ENCODE data around the gene RBM27.
"Not testable (repeated sequence)": the region's sequence is repeated elsewhere in the genome, so short reads cannot be mapped to it uniquely, and the experiment has no call there.

The RBM27 gene, protein sequence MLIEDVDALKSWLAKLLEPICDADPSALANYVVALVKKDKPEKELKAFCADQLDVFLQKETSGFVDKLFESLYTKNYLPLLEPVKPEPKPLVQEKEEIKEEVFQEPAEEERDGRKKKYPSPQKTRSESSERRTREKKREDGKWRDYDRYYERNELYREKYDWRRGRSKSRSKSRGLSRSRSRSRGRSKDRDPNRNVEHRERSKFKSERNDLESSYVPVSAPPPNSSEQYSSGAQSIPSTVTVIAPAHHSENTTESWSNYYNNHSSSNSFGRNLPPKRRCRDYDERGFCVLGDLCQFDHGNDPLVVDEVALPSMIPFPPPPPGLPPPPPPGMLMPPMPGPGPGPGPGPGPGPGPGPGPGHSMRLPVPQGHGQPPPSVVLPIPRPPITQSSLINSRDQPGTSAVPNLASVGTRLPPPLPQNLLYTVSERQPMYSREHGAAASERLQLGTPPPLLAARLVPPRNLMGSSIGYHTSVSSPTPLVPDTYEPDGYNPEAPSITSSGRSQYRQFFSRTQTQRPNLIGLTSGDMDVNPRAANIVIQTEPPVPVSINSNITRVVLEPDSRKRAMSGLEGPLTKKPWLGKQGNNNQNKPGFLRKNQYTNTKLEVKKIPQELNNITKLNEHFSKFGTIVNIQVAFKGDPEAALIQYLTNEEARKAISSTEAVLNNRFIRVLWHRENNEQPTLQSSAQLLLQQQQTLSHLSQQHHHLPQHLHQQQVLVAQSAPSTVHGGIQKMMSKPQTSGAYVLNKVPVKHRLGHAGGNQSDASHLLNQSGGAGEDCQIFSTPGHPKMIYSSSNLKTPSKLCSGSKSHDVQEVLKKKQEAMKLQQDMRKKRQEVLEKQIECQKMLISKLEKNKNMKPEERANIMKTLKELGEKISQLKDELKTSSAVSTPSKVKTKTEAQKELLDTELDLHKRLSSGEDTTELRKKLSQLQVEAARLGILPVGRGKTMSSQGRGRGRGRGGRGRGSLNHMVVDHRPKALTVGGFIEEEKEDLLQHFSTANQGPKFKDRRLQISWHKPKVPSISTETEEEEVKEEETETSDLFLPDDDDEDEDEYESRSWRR
- long read RNA-seq, donor 1: 0 reads
- long read RNA-seq, donor 2: 0 reads
- long read RNA-seq, donor 3: 0 reads
- long read RNA-seq, donor 4: 0 reads
- long read RNA-seq, donor 5, full-length matches to known transcripts: 1 of 1 reads
- long read RNA-seq, donor 5, partial matches to known transcripts: 0 of 1 reads
- long read RNA-seq, donor 5, other reads (novel, unspliced or antisense): 0 of 1 reads
- long read RNA-seq, donor 6: 0 reads
- long read RNA-seq, donor 7, full-length matches to known transcripts: 1 of 1 reads
- long read RNA-seq, donor 7, partial matches to known transcripts: 0 of 1 reads
- long read RNA-seq, donor 7, other reads (novel, unspliced or antisense): 0 of 1 reads
- long read RNA-seq, donor 8: 0 reads

DNA sequence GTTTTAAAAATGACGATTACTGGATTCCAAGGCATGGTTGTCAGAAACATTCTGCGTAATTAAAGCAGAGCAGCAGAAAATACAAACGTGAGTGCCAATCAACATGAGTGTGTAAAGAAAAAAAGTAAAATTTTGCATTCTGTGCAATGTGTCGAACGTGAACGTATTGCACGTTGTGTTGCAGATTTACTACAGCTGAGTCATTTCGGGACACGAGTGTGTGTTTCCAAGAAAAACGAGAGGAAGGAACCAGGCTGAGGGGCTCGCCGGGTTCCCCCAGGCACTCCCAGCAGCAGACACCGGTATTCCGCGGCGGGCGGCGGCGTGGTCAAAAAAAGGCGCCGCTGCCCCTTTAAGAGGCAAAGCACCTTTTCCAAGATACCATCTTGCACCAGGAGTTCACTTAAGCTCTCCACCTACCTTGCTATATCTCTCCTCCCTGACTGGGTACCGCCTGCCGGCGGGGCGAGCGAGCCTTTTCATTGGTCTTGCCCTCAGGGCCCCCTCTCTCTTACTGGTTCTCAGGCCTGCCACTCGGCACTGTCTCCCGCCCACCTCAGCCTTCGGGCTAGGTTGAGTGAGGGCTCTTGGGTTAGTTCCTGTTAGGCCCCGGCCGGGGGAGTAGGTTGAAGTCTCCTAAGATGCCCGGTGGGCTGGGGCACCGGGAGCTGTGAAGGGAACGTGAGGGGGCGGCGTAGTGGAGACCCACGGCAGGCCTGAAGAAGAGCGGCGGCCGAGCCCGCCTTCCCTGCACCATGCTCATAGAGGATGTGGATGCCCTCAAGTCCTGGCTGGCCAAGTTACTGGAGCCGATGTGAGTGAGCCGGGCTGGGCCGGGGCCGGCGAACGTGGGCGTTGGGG lies at the start of gene RBM27:
Gene RBM27, plus strand, starts transcription at position 595 of the 861 bp plus-strand sequence. Its CDS starts 161 bp downstream, at position 756.
- DNase-seq: peak; percentile 99

- no peak for DNase-seq
Observed at GRCh38 chr5:146158255-146158654, 45.1 kb upstream of the RBM27 start.

DNA sequence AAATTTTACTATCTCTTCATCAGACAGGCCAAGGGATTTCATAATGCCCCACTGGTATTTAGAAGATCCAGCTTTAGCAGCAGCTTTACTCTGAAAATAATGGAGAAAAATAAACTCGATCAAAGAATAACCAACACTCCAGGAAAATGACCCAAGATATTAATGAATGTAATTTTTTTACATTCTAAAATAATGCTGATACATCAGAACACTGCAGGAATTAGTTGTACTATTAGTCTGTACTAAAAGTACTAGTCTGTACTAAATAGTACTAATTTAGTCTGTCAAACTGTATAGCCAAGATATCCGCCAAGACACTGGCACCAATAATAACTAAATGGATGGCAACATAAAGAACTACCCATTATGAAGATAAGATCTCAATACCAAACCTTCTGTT lies 39.0 kb upstream of the RBM27 start:
- DNase-seq: no peak

GRCh38 chr5:146165460-146165859 lies 37.9 kb upstream of the RBM27 start:
- DNase-seq: no peak

GRCh38 chr5:146165903-146166302 lies 37.5 kb upstream of the RBM27 start:
- DNase-seq: no peak

GRCh38 chr5:146169076-146169475 lies 34.3 kb upstream of the RBM27 start:
- DNase-seq: no peak

DNA sequence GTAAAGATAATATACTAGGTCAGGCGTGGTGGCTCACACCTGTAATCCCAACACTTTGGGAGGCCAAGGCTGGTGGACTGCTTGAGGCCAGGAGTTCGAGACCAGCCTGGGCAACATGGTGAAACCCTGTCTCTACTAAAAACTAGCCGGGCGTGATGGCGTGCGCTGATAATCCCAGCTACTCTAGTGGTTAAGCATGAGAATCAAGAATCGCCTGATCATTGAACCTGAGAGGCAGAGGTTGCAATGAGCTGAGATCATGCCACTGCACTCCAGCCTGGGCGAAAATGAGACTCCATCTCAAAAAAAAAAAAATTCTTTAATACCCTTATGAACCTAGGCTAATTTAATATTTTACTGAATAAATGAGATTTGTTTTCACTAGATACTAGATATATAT lies 30.4 kb upstream of the RBM27 start:
- DNase-seq: not testable (repeated sequence)

DNA sequence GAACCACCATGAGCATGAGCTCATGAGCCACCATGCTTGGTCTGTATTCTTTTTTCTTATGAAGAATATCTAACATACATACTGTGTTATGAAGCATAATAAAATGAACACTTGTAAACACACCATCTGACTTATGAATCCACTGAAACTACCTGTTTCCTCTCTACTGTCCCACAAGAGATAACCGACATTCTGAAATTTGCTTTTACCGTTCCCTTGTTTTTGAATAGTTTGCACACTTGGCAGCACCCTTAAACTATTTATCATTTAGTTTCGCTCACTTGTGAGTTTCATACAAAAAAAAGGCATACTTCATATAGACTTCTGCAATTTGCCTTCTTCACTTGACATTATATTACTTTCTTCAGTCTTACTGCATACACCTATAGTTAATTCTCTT lies 29.8 kb upstream of the RBM27 start:
- no peak for DNase-seq

- no peak for DNase-seq
Observed at GRCh38 chr5:146176805-146177204, 26.6 kb upstream of the RBM27 start.

GRCh38 chr5:146179696-146180095 lies 23.7 kb upstream of the RBM27 start:
- no peak for DNase-seq

DNA sequence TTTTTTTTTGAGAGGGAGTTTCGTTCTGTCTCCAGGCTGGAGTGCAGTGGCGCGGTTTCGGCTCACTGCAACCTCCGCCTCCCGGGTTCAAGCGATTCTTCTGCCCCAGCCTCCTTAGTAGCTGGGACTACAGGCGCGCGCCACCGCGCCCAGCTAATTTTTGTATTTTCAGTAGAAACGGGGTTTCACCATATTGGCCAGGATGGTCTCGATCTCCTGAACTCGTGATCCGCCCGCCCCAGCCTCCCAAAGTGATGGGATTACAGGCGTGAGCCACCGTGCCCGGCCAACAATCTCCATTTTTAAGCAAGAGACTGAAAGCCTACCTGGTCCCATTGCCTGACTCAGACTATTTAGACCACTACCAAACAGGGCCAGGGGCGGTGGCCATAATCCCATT lies 20.0 kb upstream of the RBM27 start:
- not testable (repeated sequence) for DNase-seq

- no peak for DNase-seq
Observed at GRCh38 chr5:146185161-146185560, 18.2 kb upstream of the RBM27 start.

DNA sequence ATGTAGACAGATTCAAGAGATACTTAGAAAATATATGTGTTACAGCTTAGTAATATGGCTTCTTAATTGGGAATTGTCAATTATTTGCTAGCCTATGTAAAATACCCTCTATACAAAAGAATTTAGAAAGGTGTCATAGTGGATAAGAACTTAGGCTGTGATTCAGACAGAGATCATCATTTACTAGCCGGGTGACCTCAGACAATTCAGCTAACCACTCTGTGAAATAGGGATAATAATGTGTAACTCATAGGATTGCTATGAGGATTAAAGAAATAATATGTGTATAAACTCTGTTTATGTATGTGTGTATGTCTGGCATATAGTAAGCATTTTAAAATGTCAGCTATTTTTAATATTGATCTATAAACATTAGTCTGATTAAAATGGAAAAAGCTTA lies 15.0 kb upstream of the RBM27 start:
- DNase-seq: no peak

- DNase-seq: no peak
Observed at GRCh38 chr5:146192571-146193043, 10.8 kb upstream of the RBM27 start.

GRCh38 chr5:146193285-146193684 lies 10.1 kb upstream of the RBM27 start:
- DNase-seq: no peak

GRCh38 chr5:146194997-146195396 lies 8.4 kb upstream of the RBM27 start:
- DNase-seq: not testable (repeated sequence)

DNA sequence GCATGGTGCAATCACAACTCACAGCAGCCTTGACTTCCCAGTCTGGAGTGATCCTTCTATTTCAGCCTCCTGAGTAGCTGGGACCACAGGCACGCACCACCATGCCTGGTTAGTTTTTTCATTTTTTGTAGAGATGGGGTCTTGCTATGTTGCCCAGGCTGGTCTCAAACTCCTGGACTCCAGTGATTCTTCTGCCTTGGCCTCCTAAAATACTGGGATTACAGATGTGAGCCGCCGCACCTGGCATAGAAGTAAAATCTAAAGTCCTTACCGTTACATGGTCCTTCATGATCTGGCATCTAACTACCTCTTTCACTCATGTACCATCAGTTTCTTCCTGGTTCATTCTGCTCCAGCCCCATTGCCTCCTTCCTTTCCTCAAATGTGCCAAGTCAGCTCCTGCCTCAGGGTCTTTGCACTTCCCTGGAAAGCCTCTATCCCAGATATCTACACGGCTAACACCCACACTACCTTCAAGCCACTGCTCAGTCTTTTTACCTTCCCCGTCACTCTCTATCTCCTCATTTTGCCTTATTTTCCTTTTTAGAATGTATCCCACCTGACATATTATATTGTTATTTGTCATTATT lies 6.9 kb upstream of the RBM27 start:
- DNase-seq: no peak

- no peak for DNase-seq
Observed at GRCh38 chr5:146199176-146199815, 4.1 kb upstream of the RBM27 start.

GRCh38 chr5:146201795-146202194 lies 1.6 kb upstream of the RBM27 start:
- DNase-seq: not testable (repeated sequence)

DNA sequence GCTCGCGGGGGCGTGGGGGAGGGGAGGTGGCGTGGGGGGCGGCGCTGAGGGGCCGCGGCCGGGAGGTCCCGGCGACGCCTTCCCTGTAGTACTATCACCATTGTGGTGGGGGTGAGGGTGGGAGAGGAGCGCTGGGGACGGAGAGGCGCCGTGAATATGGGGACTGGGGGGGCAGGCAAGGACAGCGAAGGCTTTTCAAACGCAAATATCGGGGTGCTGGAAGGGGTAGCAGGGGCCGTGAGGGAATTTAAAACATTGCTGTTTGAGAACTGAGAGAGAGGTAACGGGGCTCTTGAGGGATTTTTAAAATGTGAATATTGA lies 427 bp downstream of the RBM27 start:
- peak; percentile 20 for DNase-seq
